Coronary artery (tissue), 2 donors: Measurements from ENCODE around the gene TEAD1.

Experiments
- DNase-seq: peaks from one replicate; pipeline ENCODE4 v3.0.0-alpha.2; 2017; ENCODE audit warnings: low spot score
- H3K27ac ChIP-seq, 2 donors: fragments of 200-600 bp; sonication (generic); one replicate each; pipeline ENCODE4 v1.5.1; 2016 to 2019
- H3K4me3 ChIP-seq: fragments of 200-600 bp; sonication (generic); 2 replicates; pipeline ENCODE4 v1.5.1; 2016; ENCODE audit warnings: mild to moderate bottlenecking, moderate library complexity
- CTCF ChIP-seq: fragments of 200-600 bp; sonication (generic); IDR thresholded peaks from one replicate; pipeline ENCODE4 v1.5.1; 2019; ENCODE audit warnings: antibody characterized with exemption

TEAD1 gene

GRCh38 chr11:12784445-12784844 lies 110.2 kb downstream of the TEAD1 start:
- H3K27ac ChIP-seq, result no peak overlapping the region
- DNase-seq, result no peak
- TF ChIP-seq CTCF, result no peak

GRCh38 chr11:12784987-12785386 lies 110.8 kb downstream of the TEAD1 start:
- no peak overlapping the region for H3K27ac ChIP-seq
- no peak for DNase-seq
- H3K4me3 ChIP-seq, result no peak overlapping the region
- no peak for TF ChIP-seq CTCF

More at GRCh38 chr11:12784445-12784844, 110.2 kb downstream of the TEAD1 start:
- no peak overlapping the region for H3K4me3 ChIP-seq

GRCh38 chr11:12785901-12786300 lies 111.7 kb downstream of the TEAD1 start:
- H3K4me3 ChIP-seq, result no peak overlapping the region
- no peak for TF ChIP-seq CTCF
- DNase-seq, result no peak
- H3K27ac ChIP-seq, result no peak overlapping the region

- TF ChIP-seq CTCF, result no peak
- no peak overlapping the region for H3K27ac ChIP-seq
- no peak for DNase-seq
- H3K4me3 ChIP-seq, result no peak overlapping the region
These were observed 112.2 kb downstream of the TEAD1 start for GRCh38 chr11:12786450-12786849.

- DNase-seq, result no peak
- TF ChIP-seq CTCF, result no peak
- Histone ChIP-seq H3K27ac (no peak overlapping the region), H3K4me3 (no peak overlapping the region)
These were observed 112.7 kb downstream of the TEAD1 start for GRCh38 chr11:12786891-12787290.

DNA sequence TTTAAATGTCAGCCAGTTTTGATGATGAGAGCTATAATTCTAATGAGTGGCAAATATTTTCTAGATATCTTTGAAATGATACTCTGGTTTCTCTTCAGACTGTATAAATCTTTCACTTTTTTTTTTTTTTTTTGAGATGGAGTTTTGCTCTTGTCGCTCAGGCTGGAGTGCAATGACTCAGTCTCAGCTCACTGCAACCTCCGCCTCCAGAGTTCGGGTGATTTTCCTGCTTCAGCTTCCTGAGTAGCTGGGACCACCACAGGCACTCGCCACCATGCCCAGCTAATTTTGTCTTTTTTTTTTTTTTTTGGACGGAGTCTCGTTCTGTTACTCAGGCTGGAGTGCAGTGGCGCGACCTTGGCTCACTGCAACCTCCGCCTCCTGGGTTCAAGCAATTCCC lies 113.6 kb downstream of the TEAD1 start:
- no peak for DNase-seq
- Histone ChIP-seq H3K27ac (no peak overlapping the region), H3K4me3 (no peak overlapping the region)
- TF ChIP-seq CTCF, result no peak

- H3K27ac ChIP-seq, result no peak overlapping the region
- no peak for TF ChIP-seq CTCF
- no peak for DNase-seq
- no peak overlapping the region for H3K4me3 ChIP-seq
These were observed 114.8 kb downstream of the TEAD1 start for GRCh38 chr11:12789054-12789453.
